GM12892 (cell line): Measurements from ENCODE around the gene SLC45A3.

Experiments used
- POLR2A ChIP-seq: IDR thresholded peaks from 2 replicates; pipeline ENCODE4 v1.6.1; 2011; ENCODE audit warnings: low read depth, low read length, control low read depth
- POLR2AphosphoS5 ChIP-seq: IDR thresholded peaks from 2 replicates; pipeline ENCODE4 v1.6.1; 2011; ENCODE audit warnings: low read depth, low read length, control low read depth
- TAF1 ChIP-seq: IDR thresholded peaks from 2 replicates; pipeline ENCODE4 v1.6.1; 2011; ENCODE audit warnings: low read depth, mild to moderate bottlenecking, control low read depth, low read length, borderline replicate concordance

- TF ChIP-seq POLR2A (no peak), POLR2AphosphoS5 (no peak), TAF1 (no peak)
Measured at GRCh38 chr1:205715628-205716027, 35.3 kb upstream of the SLC45A3 start.
